Ovary (tissue), 9 donors: ENCODE data around the gene RGS6. TPM values are rescaled to one million over a fixed set of nuclear protein-coding genes. Genes with fewer than 3 reads are reported as not detected.

Experiments
- DNase-seq, 5 donors: peaks; one replicate each; pipeline ENCODE4 v3.0.0-alpha.2; 2019 to 2020
- H3K27ac ChIP-seq, 2 donors: fragments of 200-600 bp; one replicate each; pipeline versions ENCODE4 v1.5.1 to v1.8.0; 2019 to 2022
- H3K27me3 ChIP-seq: fragments of 200-600 bp; one replicate; pipeline ENCODE4 v1.8.0; 2022
- H3K36me3 ChIP-seq: fragments of 200-600 bp; sonication (generic); one replicate; pipeline ENCODE4 v1.5.1; 2019
- H3K4me1 ChIP-seq: one replicate; pipeline ENCODE4 v1.8.1; 2013; ENCODE audit warnings: mild to moderate bottlenecking, moderate library complexity; ENCODE audit not compliant: insufficient read depth
- H3K4me3 ChIP-seq: fragments of 200-600 bp; sonication (generic); one replicate; pipeline ENCODE4 v1.5.1; 2017
- H3K9me3 ChIP-seq, 2 donors: fragments of 200-600 bp in 1 of 2; sonication (generic) in 1 of 2; one replicate each; pipeline versions ENCODE4 v1.5.1 to v1.8.1; 2013 to 2019; ENCODE audit warnings: mild to moderate bottlenecking in 1 of 2, moderate library complexity in 1 of 2
- EP300 ChIP-seq: sonication (generic); formaldehyde crosslinking; IDR thresholded peaks from one replicate; pipeline ENCODE4 v1.6.1; 2017; ENCODE audit warnings: antibody characterized with exemption
- POLR2A ChIP-seq: fragments of 450-650 bp; IDR thresholded peaks from one replicate; pipeline ENCODE4 v1.6.1; 2017; ENCODE audit warnings: antibody characterized with exemption, mild to moderate bottlenecking, moderate library complexity
- WGBS, 3 donors: extraction: QIAGEN DNeasy Blood & Tissue Kit in 1 of 3; methylation state at CpG; one replicate each; pipeline versions ENCODE4 v1.1.5 to v1.1.7; 2013 to 2017; 5-methylcytosine and 5-hydroxymethylcytosine counted together
- intact Hi-C, 4 donors: fragments of 100-400 bp; cut with DNase I; formaldehyde crosslinking; loops; one replicate each; pipeline versions ENCODE4 v1.11.0 to v1.15.1; 2022 to 2023
- polyA plus RNA-seq, 2 donors: library from polyadenylated mRNA; stranded (reverse); fragments of 200-250 nt in 1 of 2; fragments of 350-450 nt in 1 of 2; fragmentation: Illumina TruSeq in 1 of 2; extraction: RNeasy Lipid Tissue Mini Kit (QIAGEN cat#74804) in 1 of 2; gene quantifications; one replicate each; pipeline ENCODE4 v1.2.3, GENCODE V29; 2013 to 2014
- total RNA-seq, 7 donors: library from RNA; depleted of rRNA in 2 of 7; stranded (reverse); fragments of >200 nt in 2 of 7; fragmentation: NEBNext Ultra II Directional in 3 of 7; extraction: Animal tissue kit (Norgen Biotek cat#: 25700) in 3 of 7; gene quantifications; one replicate each; pipeline versions ENCODE4 v1.1.0 to v1.2.4, GENCODE V29; 2016 to 2023
- TF ChIP-seq, protein P1 (sequence below), 3 donors: fragments of 450-650 bp in 2 of 3; fragments of 200-600 bp in 1 of 3; IDR thresholded peaks; one replicate each; pipeline versions ENCODE4 v1.5.1 to v1.8.0; 2016 to 2022; ENCODE audit warnings: antibody characterized with exemption in 3 of 3, mild to moderate bottlenecking in 1 of 3
- donor health status: DM: no; HTN: no; CAD: no; lungs with moderate emphysema.
- donor health status: DM: no; HTN: no; CAD: no.
- donor health status: Bipolar disorder and iron deficiency.
- donor health status: DM: yes; HTN: yes; CAD: no.
- donor health status: DM: no; HTN: no; CAD: no.
- donor health status: DM: yes; HTN: yes; CAD: no.

Gene RGS6
- total and polyA plus RNA-seq, 9 donors = 0.53 to 6.9 (median 1.1) TPM

DNA sequence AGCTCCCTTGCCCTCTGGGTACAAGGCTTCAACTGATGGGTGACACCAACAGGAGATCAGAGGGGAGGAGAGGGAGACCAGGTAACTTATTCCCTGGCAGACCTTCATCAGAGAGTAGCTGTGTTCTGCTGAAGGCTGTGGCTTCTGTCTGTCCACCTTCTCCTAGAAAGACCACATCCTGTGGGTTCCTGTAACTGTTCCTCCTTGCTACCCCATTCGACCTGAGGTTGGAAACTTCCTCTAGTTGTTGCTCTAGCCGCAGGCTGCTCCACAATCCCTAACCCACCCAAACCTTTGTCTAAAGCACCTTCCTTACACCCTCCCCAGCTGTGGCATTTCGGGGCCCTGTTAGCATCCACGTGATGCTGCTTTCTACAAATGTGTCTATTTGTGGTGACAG lies 507.5 kb downstream of the RGS6 start:
- TF ChIP-seq, protein P1, sequence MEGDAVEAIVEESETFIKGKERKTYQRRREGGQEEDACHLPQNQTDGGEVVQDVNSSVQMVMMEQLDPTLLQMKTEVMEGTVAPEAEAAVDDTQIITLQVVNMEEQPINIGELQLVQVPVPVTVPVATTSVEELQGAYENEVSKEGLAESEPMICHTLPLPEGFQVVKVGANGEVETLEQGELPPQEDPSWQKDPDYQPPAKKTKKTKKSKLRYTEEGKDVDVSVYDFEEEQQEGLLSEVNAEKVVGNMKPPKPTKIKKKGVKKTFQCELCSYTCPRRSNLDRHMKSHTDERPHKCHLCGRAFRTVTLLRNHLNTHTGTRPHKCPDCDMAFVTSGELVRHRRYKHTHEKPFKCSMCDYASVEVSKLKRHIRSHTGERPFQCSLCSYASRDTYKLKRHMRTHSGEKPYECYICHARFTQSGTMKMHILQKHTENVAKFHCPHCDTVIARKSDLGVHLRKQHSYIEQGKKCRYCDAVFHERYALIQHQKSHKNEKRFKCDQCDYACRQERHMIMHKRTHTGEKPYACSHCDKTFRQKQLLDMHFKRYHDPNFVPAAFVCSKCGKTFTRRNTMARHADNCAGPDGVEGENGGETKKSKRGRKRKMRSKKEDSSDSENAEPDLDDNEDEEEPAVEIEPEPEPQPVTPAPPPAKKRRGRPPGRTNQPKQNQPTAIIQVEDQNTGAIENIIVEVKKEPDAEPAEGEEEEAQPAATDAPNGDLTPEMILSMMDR (IDR thresholded peaks at IDR 0.05) = no peak
- TF ChIP-seq EP300 = no peak
- no peak for TF ChIP-seq POLR2A
- DNase-seq = no peak
- WGBS, 3 donors = 77 to 84% (median 83%) methylated on average over 4 of the region's 4 CpGs
- intact Hi-C loops = no loop called here
- Histone ChIP-seq H3K4me1 (no peaks in the 10 kb centered on the region), H3K27ac (no peak overlapping the region), H3K9me3 (no peaks in the 10 kb centered on the region), H3K36me3 (no peaks in the 10 kb centered on the region), H3K27me3 (no peaks in the 10 kb centered on the region), H3K4me3 (no peak overlapping the region)

DNA sequence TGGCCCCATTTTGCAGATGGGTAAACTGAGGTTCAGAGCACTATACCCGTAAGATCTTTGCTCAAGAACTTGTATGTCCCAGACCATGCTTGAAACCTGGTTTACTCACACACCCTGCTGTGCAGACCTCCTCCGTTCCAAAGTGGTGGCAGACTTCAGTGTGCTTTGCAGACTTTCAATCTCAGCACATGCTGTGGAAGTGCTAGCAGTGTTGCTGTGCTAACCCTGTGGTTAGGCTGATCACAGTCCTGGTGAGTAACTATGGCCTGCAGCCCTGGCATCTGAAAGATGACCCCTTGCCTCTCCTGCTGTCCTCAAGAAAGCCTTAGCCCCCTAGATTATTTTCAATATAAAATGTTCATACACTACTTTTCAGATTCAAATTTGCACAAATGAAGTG lies 511.0 kb downstream of the RGS6 start:
- intact Hi-C loops = no loop called here
- Histone ChIP-seq H3K27me3 (no peaks in the 10 kb centered on the region), H3K4me3 (no peak overlapping the region), H3K27ac (no peak overlapping the region), H3K36me3 (no peaks in the 10 kb centered on the region), H3K9me3 (no peaks in the 10 kb centered on the region), H3K4me1 (no peaks in the 10 kb centered on the region)
- TF ChIP-seq POLR2A = no peak
- TF ChIP-seq, protein P1 (IDR thresholded peaks at IDR 0.05) = no peak
- TF ChIP-seq EP300 = no peak
- WGBS, 3 donors = 87 to 98% (median 93%) methylated on average over 2 of the region's 2 CpGs
- no peak for DNase-seq

DNA sequence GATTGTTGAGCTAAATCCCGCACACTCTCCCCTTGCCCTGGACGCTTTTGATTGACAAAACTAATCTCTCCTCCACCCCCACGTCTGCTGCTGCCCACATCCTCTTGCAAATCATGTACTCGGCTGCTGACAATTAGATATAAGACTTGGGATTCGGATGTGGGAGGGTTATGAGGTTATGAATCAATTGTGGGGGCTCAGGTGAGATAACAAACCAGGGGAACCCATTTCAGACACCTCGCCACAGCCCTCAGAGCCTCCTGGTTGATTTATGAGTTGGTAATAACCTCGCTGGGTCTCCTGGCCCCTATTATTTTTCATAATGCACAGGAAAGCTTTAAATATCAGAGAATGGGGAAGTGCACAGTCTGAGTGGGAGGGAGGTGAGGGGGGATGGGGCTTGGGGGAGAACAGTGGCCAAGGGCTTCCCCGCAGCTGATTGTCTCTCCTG lies 511.8 kb downstream of the RGS6 start:
- no peak overlapping the region for H3K4me3 ChIP-seq
- WGBS, 3 donors = 67 to 77% (median 74%) methylated on average over 8 of the region's 8 CpGs
- no peak overlapping the region for H3K27ac ChIP-seq
- intact Hi-C loops = no loop called here
- H3K27me3 ChIP-seq = no peaks in the 10 kb centered on the region
- H3K9me3 ChIP-seq = no peaks in the 10 kb centered on the region
- no peak for DNase-seq
- H3K4me1 ChIP-seq = no peaks in the 10 kb centered on the region
- TF ChIP-seq, protein P1 (IDR thresholded peaks at IDR 0.05) = no peak
- no peak for TF ChIP-seq EP300
- no peaks in the 10 kb centered on the region for H3K36me3 ChIP-seq

DNA sequence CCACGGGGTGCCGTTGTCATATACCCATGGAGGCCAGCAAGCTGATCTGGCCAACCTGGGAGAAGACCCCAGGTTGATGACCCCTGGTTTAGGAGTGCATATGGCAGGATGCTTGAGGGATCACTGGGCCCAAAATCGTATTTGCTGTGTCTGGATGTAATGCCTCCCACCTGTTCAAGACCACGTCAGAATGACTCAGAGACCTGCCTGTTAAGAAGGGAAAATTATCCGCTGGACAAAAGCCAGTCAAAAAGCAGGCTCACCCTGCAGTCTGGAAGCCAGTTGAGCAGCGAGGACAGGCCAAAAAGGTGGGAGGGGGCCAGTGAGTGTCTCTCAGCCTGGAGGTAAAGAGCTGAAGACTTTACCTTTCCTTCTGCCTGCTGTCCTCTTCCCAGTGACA lies 512.5 kb downstream of the RGS6 start:
- H3K4me1 ChIP-seq = no peaks in the 10 kb centered on the region
- WGBS, 3 donors = 71 to 84% (median 75%) methylated on average over 6 of the region's 6 CpGs
- H3K4me3 ChIP-seq = no peak overlapping the region
- no peak overlapping the region for H3K27ac ChIP-seq
- DNase-seq = no peak
- H3K9me3 ChIP-seq = no peaks in the 10 kb centered on the region
- TF ChIP-seq POLR2A (no peak), EP300 (no peak)
- TF ChIP-seq, protein P1 (IDR thresholded peaks at IDR 0.05) = no peak
- no peaks in the 10 kb centered on the region for H3K27me3 ChIP-seq
- intact Hi-C loops = no loop called here
- no peaks in the 10 kb centered on the region for H3K36me3 ChIP-seq

DNA sequence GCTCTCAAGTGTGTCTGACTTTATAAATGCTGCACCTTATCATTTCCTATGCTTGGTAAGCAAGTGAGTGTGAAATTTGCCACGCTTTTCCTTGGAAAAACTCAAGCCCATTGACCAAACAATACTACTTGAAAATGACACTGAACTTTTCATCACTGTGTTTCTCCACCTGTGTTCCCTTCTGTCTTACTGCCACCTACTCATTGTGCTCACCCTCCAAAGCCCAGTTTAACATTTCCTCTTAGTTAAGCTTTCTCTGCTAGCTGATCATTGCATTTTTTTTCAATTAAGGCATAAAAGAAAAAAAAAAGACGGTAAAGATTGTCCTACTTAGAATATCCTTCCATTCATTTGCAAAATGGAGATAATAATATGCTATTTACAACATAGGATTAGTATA lies 516.0 kb downstream of the RGS6 start:
- Histone ChIP-seq H3K27me3 (no peaks in the 10 kb centered on the region), H3K27ac (no peak overlapping the region), H3K9me3 (no peaks in the 10 kb centered on the region), H3K4me1 (no peaks in the 10 kb centered on the region), H3K4me3 (no peak overlapping the region), H3K36me3 (no peaks in the 10 kb centered on the region)
- DNase-seq = no peak
- intact Hi-C loops = no loop called here
- TF ChIP-seq POLR2A = no peak
- TF ChIP-seq, protein P1 (IDR thresholded peaks at IDR 0.05) = no peak
- no peak for TF ChIP-seq EP300
- 82 to 88% (median 88%) methylated on average over 2 of the region's 2 CpGs for WGBS, 3 donors
